Measurements from ENCODE around the gene USP33.
"Not testable (repeated sequence)": the region's sequence is repeated elsewhere in the genome, so short reads cannot be mapped to it uniquely, and the experiment has no call there.

The USP33 gene

DNA sequence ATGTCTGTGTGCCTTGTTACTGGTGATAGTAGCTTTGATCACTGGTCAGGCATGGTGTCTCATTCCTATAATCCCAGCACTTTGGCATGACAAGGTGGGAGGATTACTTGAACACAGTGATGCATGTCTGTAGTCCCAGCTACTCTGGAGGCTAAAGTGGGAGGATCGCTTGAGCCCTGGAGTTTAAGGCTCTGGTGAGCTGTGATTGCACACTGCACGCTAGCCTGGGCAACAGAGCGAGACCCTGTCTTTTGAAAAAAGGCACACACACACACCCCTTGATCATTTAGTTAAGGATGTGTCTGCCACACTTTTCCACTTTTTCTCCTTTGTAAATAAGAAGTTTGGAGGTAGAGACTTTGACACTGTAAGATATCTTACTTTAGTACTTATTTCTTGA, 34.9 kb upstream of the USP33 start:
- TF ChIP-seq, protein P1, sequence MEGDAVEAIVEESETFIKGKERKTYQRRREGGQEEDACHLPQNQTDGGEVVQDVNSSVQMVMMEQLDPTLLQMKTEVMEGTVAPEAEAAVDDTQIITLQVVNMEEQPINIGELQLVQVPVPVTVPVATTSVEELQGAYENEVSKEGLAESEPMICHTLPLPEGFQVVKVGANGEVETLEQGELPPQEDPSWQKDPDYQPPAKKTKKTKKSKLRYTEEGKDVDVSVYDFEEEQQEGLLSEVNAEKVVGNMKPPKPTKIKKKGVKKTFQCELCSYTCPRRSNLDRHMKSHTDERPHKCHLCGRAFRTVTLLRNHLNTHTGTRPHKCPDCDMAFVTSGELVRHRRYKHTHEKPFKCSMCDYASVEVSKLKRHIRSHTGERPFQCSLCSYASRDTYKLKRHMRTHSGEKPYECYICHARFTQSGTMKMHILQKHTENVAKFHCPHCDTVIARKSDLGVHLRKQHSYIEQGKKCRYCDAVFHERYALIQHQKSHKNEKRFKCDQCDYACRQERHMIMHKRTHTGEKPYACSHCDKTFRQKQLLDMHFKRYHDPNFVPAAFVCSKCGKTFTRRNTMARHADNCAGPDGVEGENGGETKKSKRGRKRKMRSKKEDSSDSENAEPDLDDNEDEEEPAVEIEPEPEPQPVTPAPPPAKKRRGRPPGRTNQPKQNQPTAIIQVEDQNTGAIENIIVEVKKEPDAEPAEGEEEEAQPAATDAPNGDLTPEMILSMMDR (IDR thresholded peaks at IDR 0.05; ENCODE audit: unreplicated experiment in 3 of 3): no peak
- Mint-ChIP-seq H3K9me3 (peaks cover under 1% of the 10 kb centered on the region), H3K27me3 (ENCODE audit: low read depth) (no peaks in the 10 kb centered on the region), H3K27ac (no peak overlapping the region), H3K36me3 (ENCODE audit: low read depth) (peaks cover 26% of the 10 kb centered on the region), H3K4me3 (no peak overlapping the region), H3K4me1 (no peaks in the 10 kb centered on the region)

DNA sequence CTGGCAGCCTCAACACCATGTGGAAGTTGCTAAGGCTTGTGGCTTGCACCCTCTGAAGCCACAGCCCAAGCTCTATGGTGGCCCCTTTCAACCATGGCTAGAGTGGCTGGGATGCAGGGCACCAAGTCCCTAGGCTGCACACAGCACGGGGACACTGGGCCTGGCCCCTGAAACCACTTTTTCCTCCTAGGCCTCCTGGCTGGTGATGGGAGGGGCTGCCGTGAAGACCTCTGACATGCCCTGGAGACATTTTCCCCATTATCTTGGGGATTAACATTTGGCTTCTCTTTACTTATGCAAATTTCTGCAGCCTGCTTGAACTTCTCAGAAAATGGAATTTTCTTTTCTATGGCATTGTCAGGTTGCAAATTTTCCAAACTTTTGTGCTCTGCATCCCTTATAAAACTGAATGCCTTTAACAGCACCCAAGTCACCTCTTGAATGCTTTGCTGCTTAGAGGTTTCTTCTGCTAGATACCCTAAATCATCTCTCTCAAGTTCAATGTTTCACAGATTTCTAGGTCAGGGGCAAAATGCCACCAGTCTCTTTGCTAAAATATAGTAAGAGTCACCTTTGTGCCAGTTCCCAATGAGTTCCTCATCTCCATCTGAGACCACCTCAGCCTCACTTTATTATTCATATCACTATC, 26.6 kb upstream of the USP33 start:
- H3K4me1 Mint-ChIP-seq; H3K4me3 Mint-ChIP-seq; H3K27me3 Mint-ChIP-seq (ENCODE audit: low read depth); H3K27ac Mint-ChIP-seq: not testable (repeated sequence)
- H3K9me3 Mint-ChIP-seq: peaks cover 20% of the 10 kb centered on the region
- peaks cover 75% of the 10 kb centered on the region for H3K36me3 Mint-ChIP-seq (ENCODE audit: low read depth)

DNA sequence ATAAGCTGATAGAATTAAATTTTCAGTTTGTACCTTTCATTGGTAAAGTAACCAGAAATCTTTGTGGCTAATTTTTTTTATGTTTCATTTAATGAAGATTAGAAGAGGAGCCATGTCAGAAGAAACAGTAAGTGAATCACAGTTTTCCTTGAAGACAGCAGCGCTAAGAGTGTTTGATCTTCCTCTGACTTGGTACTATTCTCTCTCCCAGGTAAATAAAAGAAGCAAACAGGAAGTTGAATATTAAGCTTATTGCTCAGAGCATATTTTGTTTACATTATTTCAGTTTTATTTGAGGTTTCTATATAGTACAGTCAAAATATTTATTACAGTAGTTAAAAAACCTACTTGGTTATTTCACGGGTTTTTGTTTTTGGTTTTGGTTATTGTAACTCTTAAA, 23.5 kb upstream of the USP33 start:
- Mint-ChIP-seq H3K4me1 (peaks cover 16% of the 10 kb centered on the region), H3K4me3 (no peak overlapping the region), H3K9me3 (peaks cover 10% of the 10 kb centered on the region), H3K36me3 (ENCODE audit: low read depth) (peaks cover 49% of the 10 kb centered on the region), H3K27me3 (ENCODE audit: low read depth) (no peaks in the 10 kb centered on the region), H3K27ac (no peak overlapping the region)
- TF ChIP-seq, protein P1 (IDR thresholded peaks at IDR 0.05; ENCODE audit: unreplicated experiment in 3 of 3): no peak

DNA sequence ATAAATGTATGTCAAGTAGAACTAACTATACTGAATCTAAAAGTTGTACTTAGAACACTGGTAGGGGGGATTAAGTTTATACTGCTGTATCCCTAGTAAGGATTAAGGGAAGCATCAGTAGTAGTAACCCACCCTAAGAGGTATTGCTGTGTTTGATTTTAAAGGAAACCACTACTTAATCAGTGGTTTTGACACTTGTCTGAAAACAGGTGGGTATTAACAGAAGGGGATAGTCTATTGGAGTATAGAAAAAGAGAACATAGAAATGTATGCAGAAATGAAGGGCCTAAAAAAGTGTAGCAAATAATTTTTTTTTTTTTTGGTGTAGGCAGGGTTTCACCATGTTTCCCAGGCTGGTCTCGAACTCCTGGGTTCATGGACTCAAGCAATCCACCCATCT, 22.0 kb upstream of the USP33 start:
- Mint-ChIP-seq H3K36me3 (ENCODE audit: low read depth) (peaks cover 35% of the 10 kb centered on the region), H3K27me3 (ENCODE audit: low read depth) (no peaks in the 10 kb centered on the region), H3K9me3 (peaks cover 6% of the 10 kb centered on the region), H3K4me3 (peak overlapping the region; percentile 74 to 95 (median 83)), H3K4me1 (peaks cover 16% of the 10 kb centered on the region), H3K27ac (peak overlapping the region in 1 of 3 experiments; percentile 2)
- TF ChIP-seq, protein P1 (IDR thresholded peaks at IDR 0.05; ENCODE audit: unreplicated experiment in 3 of 3): no peak

DNA sequence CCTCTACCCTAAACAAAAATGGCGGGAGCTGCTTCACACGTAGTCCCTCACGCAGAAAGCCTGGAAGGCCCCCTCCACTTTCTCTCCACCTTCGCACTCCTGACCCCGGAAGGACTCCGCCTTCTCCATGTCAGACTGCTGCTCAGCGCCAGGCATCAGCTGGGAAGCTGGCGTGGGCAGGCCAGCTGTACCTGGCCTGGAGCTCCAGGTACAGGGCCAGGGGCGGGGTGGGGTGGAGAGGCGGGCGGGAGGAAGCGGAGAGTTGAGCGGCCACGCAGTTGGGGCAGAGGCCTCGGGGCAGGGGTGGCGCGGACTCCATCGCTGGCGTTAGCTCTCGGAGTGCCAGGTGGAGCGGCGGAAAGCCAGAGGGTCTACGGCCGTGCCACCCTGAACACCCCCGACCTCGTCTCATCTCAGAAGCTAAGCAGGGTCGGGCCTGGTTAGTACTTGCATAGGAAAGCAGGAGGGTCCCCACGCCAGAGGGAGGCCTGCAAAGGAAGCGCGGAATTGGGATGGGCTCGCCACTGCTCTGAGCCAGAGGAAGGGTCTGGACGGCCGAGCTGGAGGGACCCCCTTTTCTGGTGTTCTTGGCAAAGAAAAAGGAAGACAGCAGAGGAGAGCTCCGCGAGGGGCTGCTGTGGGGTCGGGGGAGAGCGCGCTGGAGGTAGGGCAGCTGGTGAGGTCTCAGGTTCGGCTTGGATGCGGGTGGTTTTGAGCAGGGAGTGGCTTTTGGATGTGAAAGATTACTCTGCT, 20.1 kb upstream of the USP33 start, which contains the start of gene MIGA1:
Gene MIGA1, plus strand, starts transcription at position 121 of the 753 bp plus-strand sequence. CDS start 3,604 bp downstream, outside the sequence.
- TF ChIP-seq, protein P1 (IDR thresholded peaks at IDR 0.05; ENCODE audit: unreplicated experiment in 3 of 3): no peak
- Mint-ChIP-seq H3K36me3 (ENCODE audit: low read depth) (peaks cover 16% of the 10 kb centered on the region), H3K4me3 (peak within 1 kb of the TSS; percentile 95 to 98 (median 98)), H3K27me3 (ENCODE audit: low read depth) (no peaks in the 10 kb centered on the region), H3K4me1 (peaks cover 16% of the 10 kb centered on the region), H3K27ac (peak within 1 kb of the TSS; percentile 89 to 97 (median 89)), H3K9me3 (peaks cover 3% of the 10 kb centered on the region)

DNA sequence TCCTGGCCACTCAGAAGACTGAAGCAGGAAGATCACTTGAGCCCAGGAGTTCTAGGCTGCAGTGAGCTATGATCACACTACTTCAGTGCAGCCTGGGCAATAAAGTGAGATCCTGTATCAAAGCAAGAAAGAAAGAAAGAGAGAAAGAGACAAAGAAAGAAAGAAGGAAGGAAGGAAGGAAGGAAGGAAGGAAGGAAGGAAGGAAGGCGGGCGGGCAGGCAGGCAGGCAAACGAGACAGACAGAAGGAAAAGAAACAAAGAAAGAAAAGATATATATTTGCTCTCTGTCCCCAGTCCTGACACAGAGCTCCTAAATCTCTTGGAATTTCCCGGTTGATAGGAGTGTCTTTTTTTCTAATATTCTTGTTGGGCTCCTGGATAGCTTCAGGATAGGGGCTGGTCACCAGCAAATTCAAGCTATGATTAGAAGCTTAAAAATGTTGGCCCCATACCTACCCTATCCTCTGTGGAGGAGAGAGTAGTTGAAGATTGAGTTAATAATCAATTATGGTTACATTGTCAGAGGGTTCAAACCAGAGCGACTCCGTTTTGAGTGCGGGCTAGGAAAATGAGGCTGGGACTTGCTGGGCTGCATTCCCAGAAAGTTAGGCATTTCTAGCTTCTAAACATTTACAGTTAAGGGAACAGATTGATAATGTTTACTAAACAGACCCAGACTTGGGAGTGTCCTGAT, 16.5 kb upstream of the USP33 start:
- Mint-ChIP-seq H3K4me1 (peaks cover 16% of the 10 kb centered on the region), H3K27me3 (ENCODE audit: low read depth) (no peaks in the 10 kb centered on the region)
- TF ChIP-seq, protein P1 (IDR thresholded peaks at IDR 0.05; ENCODE audit: unreplicated experiment in 3 of 3): no peak

More for the DNA sequence above, 16.5 kb upstream of the USP33 start:
- peak overlapping the region; percentile 86 to 92 (median 86) for H3K27ac Mint-ChIP-seq
- no peaks in the 10 kb centered on the region for H3K9me3 Mint-ChIP-seq
- no peaks in the 10 kb centered on the region for H3K36me3 Mint-ChIP-seq (ENCODE audit: low read depth)
- H3K4me3 Mint-ChIP-seq: peak overlapping the region; percentile 11 to 44 (median 36)
